CMK (cell line): Measurements from ENCODE around the gene SMARCD1.
"Not testable (repeated sequence)": the region's sequence is repeated elsewhere in the genome, so short reads cannot be mapped to it uniquely, and the experiment has no call there.

Experiments used
- DNase-seq: peaks from one replicate; pipeline ENCODE4 v3.0.0-alpha.2; 2010; ENCODE audit warnings: low read depth

SMARCD1 gene

DNA sequence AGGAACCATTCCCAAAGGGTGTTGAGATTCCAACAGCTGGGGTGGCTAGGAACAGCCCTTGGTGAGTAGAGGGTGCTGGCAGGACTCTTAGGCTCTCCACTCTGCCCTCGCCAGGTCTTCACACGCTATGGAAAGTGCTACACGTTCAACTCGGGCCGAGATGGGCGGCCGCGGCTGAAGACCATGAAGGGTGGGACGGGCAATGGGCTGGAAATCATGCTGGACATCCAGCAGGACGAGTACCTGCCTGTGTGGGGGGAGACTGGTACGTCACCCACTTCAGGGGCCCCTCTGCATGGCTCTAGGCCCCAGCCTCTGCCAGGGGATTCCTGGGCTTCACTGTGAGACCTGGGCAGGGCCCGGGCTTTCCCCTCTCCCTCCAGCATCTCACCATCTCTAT is 8.0 kb upstream of the SMARCD1 start:
- DNase-seq, result no peak

DNA sequence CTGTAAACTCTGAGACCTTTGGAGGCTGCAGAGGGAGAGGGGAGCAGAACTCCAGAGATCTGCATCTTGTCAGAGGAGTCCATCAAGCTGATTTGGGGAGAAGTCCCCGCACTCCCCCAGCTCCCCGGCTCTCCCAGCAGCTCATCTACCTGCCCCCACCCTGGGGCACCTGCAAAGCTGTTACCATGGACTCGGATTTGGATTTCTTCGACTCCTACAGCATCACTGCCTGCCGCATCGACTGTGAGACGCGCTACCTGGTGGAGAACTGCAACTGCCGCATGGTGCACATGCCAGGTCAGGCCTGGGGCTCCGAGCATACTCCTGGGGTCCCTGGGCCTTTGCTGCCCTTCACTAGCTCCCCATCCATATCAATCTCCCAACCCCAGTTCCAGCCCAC is 6.9 kb upstream of the SMARCD1 start:
- no peak for DNase-seq

DNA sequence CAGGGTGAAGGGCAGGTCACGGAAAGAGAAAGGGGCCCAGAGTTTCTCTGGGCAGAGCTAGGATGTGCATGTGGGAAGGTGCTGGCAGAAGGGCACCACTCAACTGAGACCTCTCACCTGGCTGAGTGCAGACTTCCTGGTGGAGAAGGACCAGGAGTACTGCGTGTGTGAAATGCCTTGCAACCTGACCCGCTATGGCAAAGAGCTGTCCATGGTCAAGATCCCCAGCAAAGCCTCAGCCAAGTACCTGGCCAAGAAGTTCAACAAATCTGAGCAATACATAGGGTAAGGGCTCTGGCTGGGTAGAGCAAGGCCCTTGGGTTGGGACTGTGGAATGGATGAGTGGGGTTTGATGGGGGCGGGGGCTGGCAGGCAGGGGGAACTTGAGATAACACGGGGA is 5.4 kb upstream of the SMARCD1 start:
- no peak for DNase-seq

DNA sequence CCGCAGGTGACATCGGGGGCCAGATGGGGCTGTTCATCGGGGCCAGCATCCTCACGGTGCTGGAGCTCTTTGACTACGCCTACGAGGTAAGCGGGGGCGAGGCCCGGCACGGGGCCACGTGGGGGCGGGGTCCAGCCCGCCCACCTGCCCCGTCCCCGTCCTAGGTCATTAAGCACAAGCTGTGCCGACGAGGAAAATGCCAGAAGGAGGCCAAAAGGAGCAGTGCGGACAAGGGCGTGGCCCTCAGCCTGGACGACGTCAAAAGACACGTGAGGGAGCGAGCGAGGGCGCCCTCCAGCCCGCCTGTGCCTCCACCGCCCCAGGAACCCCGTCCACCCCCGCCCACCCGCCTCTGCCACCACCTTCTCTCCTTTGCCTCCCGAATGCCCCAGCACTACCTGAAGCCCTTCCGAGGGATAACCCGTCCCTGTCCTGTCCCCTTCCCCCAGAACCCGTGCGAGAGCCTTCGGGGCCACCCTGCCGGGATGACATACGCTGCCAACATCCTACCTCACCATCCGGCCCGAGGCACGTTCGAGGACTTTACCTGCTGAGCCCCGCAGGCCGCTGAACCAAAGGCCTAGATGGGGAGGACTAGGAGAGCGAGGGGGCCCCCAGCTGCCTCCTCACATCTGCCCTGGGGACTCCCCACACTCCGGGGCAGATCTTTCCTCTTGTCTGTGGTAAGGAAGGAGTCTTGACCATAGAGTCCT is 3.9 kb upstream of the SMARCD1 start:
- no peak for DNase-seq

DNA sequence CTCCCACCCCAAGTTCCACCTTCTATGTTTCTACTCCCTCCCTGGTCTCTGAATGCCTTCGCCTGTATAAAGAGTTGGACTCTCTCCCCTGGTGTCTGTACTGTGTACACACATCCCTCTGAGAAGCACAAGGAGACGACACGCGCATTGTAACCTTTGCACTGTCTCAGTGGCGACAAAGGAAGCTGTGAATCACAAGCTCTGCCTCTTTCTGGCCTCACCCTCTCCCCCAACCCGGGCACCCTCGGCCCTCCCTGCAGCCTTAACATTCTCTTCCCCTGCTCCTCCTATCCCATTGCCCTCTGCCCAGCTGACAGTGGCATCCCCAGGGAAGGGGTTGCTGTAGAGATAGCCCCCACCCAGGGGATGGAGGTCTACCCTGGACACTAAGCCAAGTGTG is 2.5 kb upstream of the SMARCD1 start:
- no peak for DNase-seq

DNA sequence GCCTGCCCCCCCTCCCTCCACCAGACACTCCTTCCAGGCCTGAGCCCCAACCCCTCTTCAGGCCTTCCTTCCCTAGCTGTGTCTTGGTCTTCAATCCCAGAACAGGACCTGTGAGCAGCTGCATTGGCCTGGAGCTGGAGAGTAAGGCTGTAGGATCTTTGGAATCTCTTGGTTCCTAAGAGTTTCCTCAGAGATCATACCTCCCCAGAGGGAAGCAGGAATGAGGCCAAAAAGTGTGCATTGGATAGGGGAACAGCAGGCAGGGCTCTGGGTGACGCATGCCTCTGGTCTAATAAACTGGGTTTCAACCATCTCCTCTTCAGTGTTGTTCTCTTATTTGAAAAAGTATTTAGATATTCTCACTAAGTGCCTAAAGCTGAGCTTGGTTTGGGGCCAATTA is 1.8 kb upstream of the SMARCD1 start:
- DNase-seq, result no peak

DNA sequence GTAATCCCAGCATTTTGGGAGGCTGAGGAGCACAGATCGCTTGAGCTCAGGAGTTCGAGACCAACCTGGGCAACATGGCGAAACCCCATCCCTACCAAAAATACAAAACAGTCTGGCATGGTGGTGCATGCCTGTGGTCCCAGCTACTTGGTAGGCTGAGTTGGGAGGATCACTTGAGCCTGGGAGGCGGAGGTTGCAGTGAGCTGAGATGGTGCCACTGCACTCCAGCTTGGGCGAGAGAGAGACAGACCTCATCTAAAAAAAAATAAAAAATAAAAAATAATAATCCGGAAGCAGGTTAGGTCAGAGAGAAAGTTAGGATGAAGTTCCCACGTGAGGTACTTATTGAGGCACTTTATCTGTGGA is 750 bp upstream of the SMARCD1 start:
- not testable (repeated sequence) for DNase-seq

DNA sequence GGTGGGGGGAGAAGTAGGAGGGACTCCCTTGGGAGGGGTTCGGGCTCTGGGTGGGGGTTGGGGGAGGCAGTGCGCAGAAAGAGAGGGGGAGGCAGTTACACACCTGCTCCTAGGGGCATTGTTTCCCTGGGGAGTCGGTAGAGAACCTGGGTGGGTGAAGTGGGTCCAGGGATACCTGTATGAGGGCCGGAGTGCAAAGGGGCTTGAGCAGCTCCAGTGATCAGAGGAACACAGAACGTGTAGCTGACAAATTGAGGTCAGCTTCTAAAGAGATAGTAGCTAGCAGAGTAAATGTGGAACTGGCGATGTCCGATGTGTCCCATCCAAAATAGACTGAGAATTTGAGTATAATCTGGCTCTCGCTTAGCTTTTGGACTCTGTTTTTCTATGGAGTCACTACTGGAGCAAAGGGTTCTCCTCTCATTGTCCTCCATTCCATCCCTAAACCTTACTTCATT is 502 bp downstream of the SMARCD1 start:
- DNase-seq, result no peak

DNA sequence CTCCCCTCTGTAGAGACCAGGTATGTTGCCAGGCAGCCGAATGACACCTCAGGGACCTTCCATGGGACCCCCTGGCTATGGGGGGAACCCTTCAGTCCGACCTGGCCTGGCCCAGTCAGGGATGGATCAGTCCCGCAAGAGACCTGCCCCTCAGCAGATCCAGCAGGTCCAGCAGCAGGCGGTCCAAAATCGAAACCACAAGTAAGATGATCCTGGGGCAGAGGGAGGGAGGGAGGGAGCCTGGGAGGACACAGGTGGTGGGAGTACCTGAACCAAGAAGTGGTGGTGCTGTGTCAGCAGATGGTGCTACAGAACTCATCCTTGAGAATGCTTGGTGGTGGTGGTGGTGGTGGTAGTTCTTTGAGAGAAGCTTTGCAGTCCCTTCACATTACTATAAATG is 1.0 kb downstream of the SMARCD1 start:
- DNase-seq, result no peak

DNA sequence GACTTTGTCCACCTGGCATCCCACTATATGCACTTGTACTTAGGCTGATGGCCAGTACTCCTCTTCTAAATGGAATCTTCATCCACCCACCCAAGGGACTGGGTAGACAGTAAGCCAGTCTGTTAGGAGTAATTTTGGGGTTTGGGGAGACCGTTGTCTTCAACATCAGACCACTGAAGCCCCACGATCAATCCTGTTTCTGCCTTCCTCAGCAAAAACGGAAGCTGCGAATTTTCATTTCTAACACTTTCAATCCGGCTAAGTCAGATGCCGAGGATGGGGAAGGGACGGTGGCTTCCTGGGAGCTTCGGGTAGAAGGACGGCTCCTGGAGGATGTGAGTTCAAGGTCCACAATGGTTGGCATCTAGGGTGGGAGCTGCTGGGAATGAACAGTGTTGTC is 2.0 kb downstream of the SMARCD1 start:
- DNase-seq, result no peak

DNA sequence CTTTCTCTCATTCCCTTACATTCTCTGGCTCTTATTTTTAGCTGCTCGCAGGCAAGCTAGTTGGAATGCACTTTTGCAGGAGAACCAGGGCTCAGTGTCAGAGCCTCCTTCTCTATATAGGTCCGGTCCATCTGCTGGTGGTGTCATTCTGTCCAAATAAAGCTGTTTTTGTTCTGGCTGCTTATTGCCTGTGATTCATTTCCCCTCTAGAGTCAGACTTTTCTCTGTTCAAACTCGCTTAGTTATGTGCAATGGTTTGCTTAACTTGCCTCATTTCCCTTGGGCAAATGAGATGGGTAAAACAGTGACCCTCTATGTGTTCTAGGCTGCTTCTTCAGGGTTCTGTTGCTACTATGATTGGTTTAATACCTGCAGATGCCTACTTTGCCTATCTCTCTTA is 2.9 kb downstream of the SMARCD1 start:
- DNase-seq, result no peak

DNA sequence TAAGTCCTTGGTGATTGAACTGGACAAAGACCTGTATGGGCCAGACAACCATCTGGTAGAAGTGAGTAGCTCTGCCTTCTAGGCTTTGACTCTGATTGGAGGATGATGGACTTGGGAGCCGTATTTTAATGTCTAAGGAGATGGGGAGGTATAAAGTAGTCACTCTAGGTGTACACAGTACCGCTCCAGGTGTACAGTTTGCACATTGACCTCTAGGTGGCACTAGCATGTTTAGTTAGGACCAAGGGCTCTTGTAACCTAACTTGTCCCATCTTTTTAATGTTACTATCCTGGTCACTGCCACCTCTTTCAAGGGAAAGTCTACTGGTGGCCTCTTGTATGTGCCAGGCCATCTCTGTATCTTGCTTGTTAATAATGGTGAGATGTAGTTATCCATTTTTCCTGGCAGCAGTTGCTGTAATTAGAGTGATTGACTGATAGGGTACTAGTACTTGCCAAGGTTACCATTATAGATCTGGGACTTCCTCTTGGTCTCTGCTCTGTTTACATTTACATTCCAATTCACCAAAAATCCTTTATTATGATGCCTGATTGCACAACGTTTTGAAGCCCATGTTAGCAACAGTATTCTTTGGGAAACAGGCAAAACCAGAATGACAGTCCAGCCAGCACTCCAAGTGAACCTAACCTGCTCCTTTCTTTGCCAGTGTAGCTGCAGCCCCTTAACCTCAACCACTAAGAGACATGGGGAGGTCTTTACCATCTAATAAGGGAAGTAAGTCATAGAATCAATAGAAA is 3.6 kb downstream of the SMARCD1 start:
- peak; percentile 52 for DNase-seq

DNA sequence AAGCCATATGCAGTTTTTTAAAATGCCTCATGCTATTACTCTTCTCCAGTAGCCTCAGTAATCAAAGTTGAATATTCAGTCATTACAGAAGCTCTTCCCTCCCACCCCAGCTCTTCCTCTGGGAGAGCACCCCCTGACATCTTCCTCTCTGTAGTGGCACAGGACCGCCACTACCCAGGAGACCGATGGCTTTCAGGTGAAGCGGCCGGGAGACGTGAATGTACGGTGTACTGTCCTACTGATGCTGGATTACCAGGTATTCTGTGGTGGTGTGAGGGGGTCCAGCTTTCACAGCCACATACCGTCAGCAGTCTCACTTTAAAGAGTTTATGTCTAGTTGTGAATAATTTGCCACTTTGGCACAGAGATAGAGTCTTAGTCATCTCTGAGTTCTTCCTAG is 4.6 kb downstream of the SMARCD1 start:
- DNase-seq, result no peak

DNA sequence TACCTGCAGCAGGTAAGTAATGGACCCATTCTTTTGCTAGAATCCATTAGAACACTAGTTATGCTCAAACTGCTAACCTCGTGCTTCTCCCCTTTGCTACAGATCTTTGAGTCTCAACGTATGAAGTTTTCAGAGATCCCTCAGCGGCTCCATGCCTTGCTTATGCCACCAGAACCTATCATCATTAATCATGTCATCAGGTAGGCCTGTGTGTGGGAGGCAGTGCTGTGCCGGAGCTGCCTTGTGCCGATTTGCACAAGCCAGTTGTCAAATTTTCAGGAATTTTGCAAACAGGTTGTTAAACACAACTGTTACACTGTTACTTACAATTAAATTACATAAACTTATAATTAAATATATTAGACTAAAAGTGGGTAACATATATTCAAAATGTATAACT is 5.2 kb downstream of the SMARCD1 start:
- no peak for DNase-seq

DNA sequence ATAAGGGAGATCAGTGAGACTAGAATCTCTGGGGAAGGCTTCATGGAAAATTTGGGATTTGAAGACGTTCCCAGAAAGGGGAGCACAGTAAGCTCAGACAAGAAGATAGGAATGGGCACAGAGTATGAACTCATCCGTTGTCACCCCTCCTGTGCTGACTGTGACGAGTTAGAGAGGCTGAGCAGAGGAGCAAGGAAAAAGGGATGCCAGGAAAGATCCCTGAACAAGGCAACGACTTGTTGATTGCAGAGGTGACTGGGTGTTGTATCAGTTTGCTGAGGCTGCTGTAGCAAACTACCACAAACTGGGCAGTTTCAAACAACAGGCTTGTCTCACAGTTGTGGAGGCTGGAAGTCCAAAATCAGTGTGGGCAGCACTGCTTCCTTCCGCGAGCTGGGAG is 12.8 kb downstream of the SMARCD1 start:
- no peak for DNase-seq

DNA sequence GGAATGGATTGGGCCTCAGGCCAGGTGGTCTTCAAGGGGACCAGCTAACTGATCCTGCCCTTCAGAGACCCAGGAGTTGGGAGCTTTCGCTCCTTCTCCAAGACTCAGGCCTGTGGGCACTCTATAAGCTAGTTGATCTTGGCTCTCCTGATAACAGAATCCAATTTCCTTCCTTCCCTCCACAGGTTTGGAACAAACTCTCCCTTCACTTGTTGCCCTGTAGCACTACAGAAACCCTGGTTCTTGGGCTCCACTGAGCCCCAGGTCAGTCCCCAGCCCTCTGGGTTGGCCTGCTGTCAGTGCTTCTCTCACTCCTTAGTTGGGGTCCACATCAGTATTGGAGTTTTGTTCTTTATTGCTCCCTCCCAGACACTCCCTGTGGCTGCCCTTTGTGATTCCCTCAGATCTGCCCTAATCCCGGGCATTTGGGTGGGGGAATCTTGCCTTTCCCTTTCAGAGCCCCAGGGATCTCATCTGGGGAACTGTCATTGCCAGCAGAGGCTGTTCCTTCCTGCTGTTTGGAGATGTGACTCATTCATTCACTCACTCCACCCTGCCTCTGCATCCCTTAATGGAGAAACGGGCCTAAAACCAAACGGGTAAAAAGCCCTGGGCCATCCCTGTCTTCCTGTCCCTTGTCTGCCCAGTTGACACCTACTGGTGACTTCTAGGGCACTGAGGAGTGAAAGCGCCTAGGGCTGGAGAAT is 14.3 kb downstream of the SMARCD1 start:
- no peak for DNase-seq

DNA sequence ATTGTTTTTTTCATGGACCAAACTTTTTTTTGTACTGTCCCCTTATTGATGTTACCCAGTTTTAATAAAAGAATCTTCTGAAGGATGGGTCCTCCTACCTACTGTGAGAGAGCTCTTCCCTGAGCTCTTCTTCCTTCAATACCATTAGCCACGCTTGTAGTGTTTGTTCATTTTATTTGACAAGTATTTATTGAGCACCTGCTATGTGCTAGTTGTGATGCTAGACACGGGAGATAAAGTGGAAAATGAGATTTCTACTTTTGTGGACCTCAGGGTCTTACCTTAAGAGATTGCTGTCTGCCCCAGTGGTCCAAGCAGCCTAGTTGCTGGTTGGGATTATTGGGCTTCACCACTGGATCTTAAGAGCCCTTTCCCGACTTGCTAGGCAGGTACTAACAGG is 15.4 kb downstream of the SMARCD1 start:
- no peak for DNase-seq

DNA sequence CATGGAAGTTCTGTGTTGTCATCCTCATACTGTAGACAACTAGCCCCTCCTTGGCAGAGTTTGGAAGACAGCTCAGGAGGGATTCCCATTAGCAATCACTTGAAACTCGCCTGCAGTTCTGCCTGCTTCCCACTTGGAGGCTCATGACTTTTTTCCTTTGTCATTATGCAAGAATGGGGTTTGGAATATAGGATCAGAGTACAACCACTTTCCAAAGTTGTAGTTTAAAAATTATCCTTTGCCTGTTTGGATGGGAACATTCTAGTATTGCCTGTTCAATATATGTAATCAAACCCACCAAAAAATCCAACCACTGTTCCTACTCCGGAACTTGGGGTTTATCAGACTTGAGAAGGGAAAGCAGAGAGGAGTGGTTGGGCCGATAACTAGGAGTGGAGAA is 16.5 kb downstream of the SMARCD1 start:
- DNase-seq, result no peak

DNA sequence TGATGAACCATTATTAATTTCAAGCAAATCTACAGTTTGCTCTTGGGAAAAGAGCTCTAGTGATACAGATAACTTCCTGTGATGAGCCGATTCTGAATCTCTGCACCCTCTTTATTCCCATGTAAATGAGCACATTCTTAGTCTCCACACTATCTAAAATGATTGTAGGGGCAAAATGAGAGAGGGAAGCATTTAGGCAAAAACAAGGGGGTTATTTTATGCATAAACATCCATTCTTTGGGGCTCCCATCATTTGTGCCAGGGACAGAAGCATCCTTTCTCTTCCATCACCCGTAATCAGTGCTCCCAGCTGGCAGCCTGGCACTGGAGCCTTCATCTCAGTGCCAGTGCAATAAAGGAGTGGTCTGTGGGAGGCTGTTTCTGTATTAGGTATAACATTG is 17.0 kb downstream of the SMARCD1 start:
- DNase-seq, result no peak

DNA sequence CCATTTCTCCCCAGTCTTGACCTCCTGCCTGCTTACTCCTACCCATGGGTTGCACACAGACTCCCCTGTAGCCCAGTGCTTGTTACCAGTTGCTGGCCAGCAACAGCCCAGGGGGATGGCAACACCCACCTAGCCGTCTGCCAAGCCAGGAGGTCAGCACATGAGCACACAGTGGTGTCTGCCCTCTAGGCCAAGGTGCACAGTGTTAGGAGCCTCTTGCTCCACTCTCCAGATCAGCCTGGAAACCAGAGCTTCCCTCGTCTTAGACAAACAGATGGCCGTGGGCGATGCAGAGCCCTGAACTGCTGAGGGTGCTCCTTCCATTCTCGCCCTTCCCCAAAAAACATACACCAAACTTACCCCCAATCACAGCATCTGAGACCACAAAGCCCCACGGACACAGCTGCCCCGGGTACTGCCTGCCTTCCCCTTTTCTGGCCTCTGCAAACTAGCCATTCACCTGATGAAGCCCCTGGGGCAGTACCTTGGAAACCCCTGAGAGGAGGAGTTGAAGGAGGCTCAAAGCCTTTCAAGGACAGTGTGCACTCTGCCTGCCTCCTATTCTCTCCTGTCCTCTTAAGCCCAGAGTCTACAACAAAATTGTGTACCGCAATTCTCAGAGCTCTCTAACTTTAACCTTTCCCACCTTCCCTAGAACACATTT is 17.6 kb downstream of the SMARCD1 start:
- no peak for DNase-seq

DNA sequence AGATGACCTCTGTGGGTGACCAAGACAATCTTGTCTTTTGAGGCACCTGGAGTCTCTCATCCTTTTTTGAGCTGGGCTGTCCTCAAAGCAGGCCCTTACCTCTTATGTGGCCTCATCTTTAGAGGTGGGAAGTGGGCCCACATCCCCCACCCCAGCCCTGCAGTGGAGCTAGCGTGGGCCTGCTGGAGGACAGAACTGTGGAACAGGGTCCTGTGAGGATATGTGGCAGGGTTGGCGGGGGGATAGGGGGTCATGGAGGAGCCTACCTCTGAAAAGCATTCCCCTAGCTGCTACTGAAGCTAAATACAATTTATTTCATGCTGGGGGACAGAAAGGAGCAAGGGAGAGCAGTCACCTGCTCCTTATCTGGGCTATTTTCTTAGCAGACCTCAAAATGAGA is 18.2 kb downstream of the SMARCD1 start:
- DNase-seq, result no peak

DNA sequence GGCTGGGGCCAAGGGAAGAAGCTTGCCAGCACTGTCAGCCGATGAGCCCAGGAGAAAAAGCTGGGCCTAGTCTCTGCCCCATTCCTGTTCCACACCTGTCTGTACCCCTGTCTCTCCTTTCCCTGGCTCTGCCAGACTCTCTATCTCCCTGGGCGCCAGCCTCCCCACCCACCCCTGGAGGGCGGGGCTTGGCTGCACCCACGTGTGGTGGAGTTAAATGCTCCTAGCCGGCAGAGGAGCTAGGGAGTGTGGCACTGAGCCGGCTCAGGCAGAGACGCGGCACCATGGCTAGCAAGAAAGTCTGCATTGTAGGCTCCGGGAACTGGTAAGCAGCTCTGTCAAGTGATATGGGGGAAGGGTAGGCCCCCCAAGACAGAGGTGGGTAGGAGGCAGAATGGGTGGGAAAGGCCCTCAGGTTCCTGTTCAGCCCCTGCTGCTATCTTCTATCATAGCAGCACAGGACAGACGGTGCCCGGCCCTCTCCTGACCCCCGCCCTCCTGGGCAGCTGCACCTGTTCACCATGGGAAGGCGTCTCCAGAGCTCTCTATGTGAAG is 18.7 kb downstream of the SMARCD1 start, which contains the start of gene GPD1:
Gene GPD1 (plus strand): TSS at position 242 of the 555 bp plus-strand sequence. CDS start 43 bp downstream, at position 285.
- DNase-seq, result no peak
